ENCODE measurements around the gene ENDOU. TPM values are rescaled to one million over a fixed set of nuclear protein-coding genes. Genes with fewer than 3 reads are reported as not detected.

The ENDOU gene
- total RNA-seq, 6 donors from 2014 or later, result 0.14 to 2.1 (median 0.83) TPM; not detected in 2

GRCh38 chr12:47769234-47770085, 44.2 kb upstream of the ENDOU start:
- 75 to 82% methylated on average over 4 of the region's 4 CpGs for WGBS, 2 donors
- Histone ChIP-seq H3K9me3 (no peaks in the 10 kb centered on the region), H3K27ac (peak overlapping the region in 2 of 4 donors; percentile 63 to 69), H3K36me3 (no peaks in the 10 kb centered on the region), H3K27me3 (no peaks in the 10 kb centered on the region), H3K4me3 (no peak overlapping the region), H3K4me1 (peaks cover 16 to 27% (median 22%) of the 10 kb centered on the region in 4 donors)
- DNase-seq (no peak), ATAC-seq (ENCODE audit: low FRiP score in 2 of 2) (no peak)
- TF ChIP-seq POLR2A (IDR thresholded peaks at IDR 0.05) (no peak), EP300 (IDR thresholded peaks at IDR 0.05) (no peak), CTCF (IDR thresholded peaks at IDR 0.05) (no peak), POLR2AphosphoS5 (IDR thresholded peaks at IDR 0.05) (no peak)

- H3K4me1 ChIP-seq, result peaks cover 8 to 17% (median 13%) of the 10 kb centered on the region in 4 donors
- DNase-seq, result no peak
- H3K27me3 ChIP-seq, result no peaks in the 10 kb centered on the region
- ATAC-seq (ENCODE audit: low FRiP score in 2 of 2), result no peak
- 65 to 72% methylated on average over 2 of the region's 2 CpGs for WGBS, 2 donors
- TF ChIP-seq POLR2A (IDR thresholded peaks at IDR 0.05) (no peak), POLR2AphosphoS5 (IDR thresholded peaks at IDR 0.05) (no peak), CTCF (IDR thresholded peaks at IDR 0.05) (no peak), EP300 (IDR thresholded peaks at IDR 0.05) (no peak)
- H3K9me3 ChIP-seq, result no peaks in the 10 kb centered on the region
- H3K4me3 ChIP-seq, result no peak overlapping the region
- no peaks in the 10 kb centered on the region for H3K36me3 ChIP-seq
- H3K27ac ChIP-seq, result no peak overlapping the region
These were observed 43.1 kb upstream of the ENDOU start for GRCh38 chr12:47768323-47768811.

- H3K27ac ChIP-seq, result no peak overlapping the region
- no peaks in the 10 kb centered on the region for H3K36me3 ChIP-seq
- WGBS, 2 donors, result 49 to 51% methylated on average over 4 of the region's 4 CpGs
- H3K4me1 ChIP-seq, result peaks cover 3 to 11% (median 8%) of the 10 kb centered on the region in 4 donors
- no peak overlapping the region for H3K4me3 ChIP-seq
- TF ChIP-seq EP300 (IDR thresholded peaks at IDR 0.05) (no peak), CTCF (IDR thresholded peaks at IDR 0.05) (peak; percentile 38 to 75 (median 56))
- H3K27me3 ChIP-seq, result no peaks in the 10 kb centered on the region
- H3K9me3 ChIP-seq, result no peaks in the 10 kb centered on the region
- ATAC-seq (ENCODE audit: low FRiP score in 2 of 2) (peak in 1 of 2 donors; percentile 62), DNase-seq (peak in 1 of 2 donors; percentile 67)
These were observed 42.0 kb upstream of the ENDOU start for GRCh38 chr12:47767216-47767724.

GRCh38 chr12:47766502-47767215, 41.4 kb upstream of the ENDOU start:
- H3K9me3 ChIP-seq, result no peaks in the 10 kb centered on the region
- no peaks in the 10 kb centered on the region for H3K36me3 ChIP-seq
- 77 to 78% methylated on average over 2 to 3 of the region's 5 CpGs for WGBS, 2 donors
- no peak overlapping the region for H3K4me3 ChIP-seq
- TF ChIP-seq POLR2A (IDR thresholded peaks at IDR 0.05) (no peak), EP300 (IDR thresholded peaks at IDR 0.05) (no peak), CTCF (IDR thresholded peaks at IDR 0.05) (no peak), POLR2AphosphoS5 (IDR thresholded peaks at IDR 0.05) (no peak)
- no peak overlapping the region for H3K27ac ChIP-seq
- H3K4me1 ChIP-seq, result peaks cover 0 to 7% (median 6%) of the 10 kb centered on the region in 4 donors
- no peaks in the 10 kb centered on the region for H3K27me3 ChIP-seq
- DNase-seq (no peak), ATAC-seq (ENCODE audit: low FRiP score in 2 of 2) (no peak)

All from upper lobe of left lung (tissue), 6 donors.